K562 (cell line): ENCODE data around the gene SERTAD2. TPM values are rescaled to one million over a fixed set of nuclear protein-coding genes. Genes with fewer than 3 reads are reported as not detected.

Experiments used
- ATAC-seq: fragments of 200-7000 bp; cut with Tn5 transposase; 3 replicates; pipeline ENCODE4 v1.9.1; 2020; ENCODE audit warnings: moderate library complexity
- BruUV-seq: library from RNA; stranded (reverse); fragments of 400-500 nt; replicated peaks from 2 replicates; lab custom pipeline; 2021; lab: Mats Ljungman, UMichigan
- CTCF ChIA-PET: fragments of 300-600 bp; formaldehyde crosslinking; extraction: SDS; loops from one replicate; lab custom pipeline; 2021; ENCODE audit warnings: low intra/inter-chr PET ratio; lab: Yijun Ruan, JAX
- POLR2A ChIA-PET: fragments of 300-600, 350-650 bp; sonication (Branson Sonifier 250); formaldehyde crosslinking; extraction: SDS; loops from one replicate; lab custom pipeline; 2021; ENCODE audit warnings: antibody characterized with exemption, inconsistent platforms; lab: Yijun Ruan, JAX
- DNase-seq, 4 experiments: peaks; one replicate each; pipeline versions ENCODE4 v3.0.0 to v3.0.0-alpha.2; 2011 to 2018; ENCODE audit warnings: low spot score in 3 of 4, mixed read lengths in 3 of 4; ENCODE audit errors: extremely low read depth in 1 of 4
- FAIRE-seq: peaks from 2 replicates; lab custom pipeline; 2011; peaks lifted over from hg19 to GRCh38; lab: Jason Lieb, UNC
- H2AFZ ChIP-seq: 2 replicates; pipeline ENCODE4 v1.6.0; 2011; ENCODE audit warnings: low read depth, low read length, control low read depth, inconsistent platforms
- H3K27ac ChIP-seq: fragments of 200-600 bp; 3 replicates; pipeline ENCODE4 v1.8.0; 2011; ENCODE audit warnings: low read depth, mild to moderate bottlenecking, control low read depth, inconsistent platforms, low read length, moderate library complexity, mixed read lengths; ENCODE audit errors: extremely low read depth
- H3K27me3 ChIP-seq, 2 experiments: fragments of 300-600 bp in 1 of 2; 2 replicates in 1 of 2; 3 replicates in 1 of 2; pipeline versions ENCODE4 v1.6.0 to v1.8.0; 2011; ENCODE audit warnings: inconsistent platforms in 2 of 2, low read length in 2 of 2, mild to moderate bottlenecking in 1 of 2, mixed read lengths in 1 of 2, moderate library complexity in 1 of 2; ENCODE audit not compliant: control insufficient read depth in 2 of 2, insufficient read depth in 2 of 2
- H3K36me3 ChIP-seq: fragments of 300-600 bp; 3 replicates; pipeline ENCODE4 v1.8.0; 2011; ENCODE audit warnings: mild to moderate bottlenecking, low read length, inconsistent platforms; ENCODE audit not compliant: control insufficient read depth, insufficient read depth
- H3K4me1 ChIP-seq, 2 experiments: fragments of 200-600 bp in 1 of 2; replicated peaks in 1 of 2; 2 replicates in 1 of 2; 3 replicates in 1 of 2; pipeline versions ENCODE4 v1.5.1 to v1.8.0; 2011; ENCODE audit warnings: inconsistent platforms in 2 of 2, low read length in 2 of 2, mild to moderate bottlenecking in 1 of 2, mixed read lengths in 1 of 2, moderate library complexity in 1 of 2; ENCODE audit not compliant: control insufficient read depth in 2 of 2, insufficient read depth in 2 of 2
- H3K4me2 ChIP-seq: 2 replicates; pipeline ENCODE4 v1.6.1; 2011; ENCODE audit warnings: low read length, control low read depth, inconsistent platforms, mixed read lengths; ENCODE audit not compliant: insufficient read depth
- H3K4me3 ChIP-seq: fragments of 200-600 bp; sonication (generic), shearing (Covaris generic); 2 replicates; pipeline ENCODE4 v1.5.1; 2016; ENCODE audit warnings: control low read depth, inconsistent platforms
- H3K79me2 ChIP-seq: fragments of 200-600 bp; 3 replicates; pipeline ENCODE4 v1.8.0; 2011; ENCODE audit warnings: low read length, inconsistent platforms; ENCODE audit not compliant: control insufficient read depth, insufficient read depth
- H3K9ac ChIP-seq, 2 experiments: 2 replicates each; pipeline versions ENCODE4 v1.6.0 to v1.6.1; 2011; ENCODE audit warnings: low read depth in 2 of 2, low read length in 2 of 2, control low read depth in 1 of 2, inconsistent platforms in 1 of 2, mild to moderate bottlenecking in 1 of 2, mixed read lengths in 1 of 2; ENCODE audit not compliant: insufficient read depth in 1 of 2
- H3K9me1 ChIP-seq: one replicate; pipeline ENCODE4 v1.6.0; 2011; ENCODE audit warnings: inconsistent platforms, mild to moderate bottlenecking, low read length, moderate library complexity; ENCODE audit not compliant: control insufficient read depth, insufficient read depth
- H3K9me3 ChIP-seq: replicated peaks from 2 replicates; pipeline ENCODE4 v1.5.1; 2011; ENCODE audit warnings: low read depth, low read length, inconsistent platforms; ENCODE audit not compliant: control insufficient read depth, insufficient read depth
- H4K20me1 ChIP-seq: replicated peaks from 2 replicates; pipeline ENCODE4 v1.6.1; 2011; ENCODE audit warnings: low read length, inconsistent platforms, mixed read lengths; ENCODE audit not compliant: control insufficient read depth, insufficient read depth
- BRD4 ChIP-seq: fragments of 200-600 bp; sonication (generic); IDR thresholded peaks from 2 replicates; pipeline ENCODE4 v1.6.1; 2017; ENCODE audit warnings: inconsistent platforms
- CHCHD3 ChIP-seq: fragments of 250-450 bp; sonication (Bioruptor Pico); IDR thresholded peaks from 2 replicates; pipeline ENCODE4 v2.1.2; 2022; ENCODE audit warnings: mild to moderate bottlenecking
- CREBBP ChIP-seq: IDR thresholded peaks from one replicate; pipeline ENCODE4 v1.6.1; 2012; ENCODE audit warnings: low read depth, mild to moderate bottlenecking, control low read depth, inconsistent platforms, low read length
- GTF2E2 ChIP-seq: fragments of 200-800 bp; sonication (Bioruptor generic); IDR thresholded peaks from 2 replicates; pipeline ENCODE4 v1.6.1; 2016; ENCODE audit warnings: missing genetic modification characterization, missing compliant biosample characterization
- KAT8 ChIP-seq: fragments of 450-650 bp; IDR thresholded peaks from 2 replicates; pipeline ENCODE4 v1.6.1; 2016; ENCODE audit warnings: low read depth, mild to moderate bottlenecking
- MAFK ChIP-seq: IDR thresholded peaks from 2 replicates; pipeline ENCODE4 v1.6.1; 2011; ENCODE audit warnings: low read length, improper control_type of control experiment
- MIER1 ChIP-seq: fragments of 450-650 bp; IDR thresholded peaks from 2 replicates; pipeline ENCODE4 v1.6.1; 2016; ENCODE audit warnings: antibody characterized with exemption, mild to moderate bottlenecking, low read depth
- MLLT1 ChIP-seq, 2 experiments: fragments of 450-650 bp; IDR thresholded peaks; 2 replicates each; pipeline ENCODE4 v1.6.1; 2016
- POLR2AphosphoS2 ChIP-seq: IDR thresholded peaks from 2 replicates; pipeline ENCODE4 v1.6.1; 2012; ENCODE audit warnings: low read length, improper control_type of control experiment
- RBM25 ChIP-seq: fragments of 200-400 bp; formaldehyde crosslinking; IDR thresholded peaks from 2 replicates; pipeline ENCODE4 v1.6.1; 2018; ENCODE audit warnings: low read length, low read depth, moderate library complexity; ENCODE audit not compliant: severe bottlenecking
- STAT5B ChIP-seq: fragments of 250-450 bp; sonication (Bioruptor Pico); IDR thresholded peaks from 2 replicates; pipeline ENCODE4 v1.8.0; 2021; ENCODE audit warnings: mild to moderate bottlenecking, inconsistent platforms
- TCF15 ChIP-seq: fragments of 250-450 bp; sonication (Bioruptor Pico); IDR thresholded peaks from 2 replicates; pipeline ENCODE4 v1.8.0; 2022; ENCODE audit warnings: moderate library complexity, mild to moderate bottlenecking, inconsistent platforms
- TEAD1 ChIP-seq, 2 experiments: fragments of 450-650 bp in 1 of 2; sonication (generic) in 1 of 2; formaldehyde crosslinking; IDR thresholded peaks; 2 replicates each; pipeline versions ENCODE4 v1.4.0 to v1.8.0; 2020 to 2022; ENCODE audit warnings: mild to moderate bottlenecking in 2 of 2, missing genetic modification reagents in 1 of 2
- U2AF2 ChIP-seq: fragments of 200-400 bp; formaldehyde crosslinking; optimal IDR thresholded peaks from 2 replicates; pipeline ENCODE3; 2017; ENCODE audit warnings: low read depth, mild to moderate bottlenecking, low read length
- ZSCAN29 ChIP-seq: fragments of 450-650 bp; IDR thresholded peaks from 2 replicates; pipeline ENCODE4 v1.6.1; 2017
- WGBS: fragments of 100-300 bp; shearing (Covaris generic); methylation state at CpG from one replicate; pipeline ENCODE4 v1.1.6; 2016; ENCODE audit warnings: low coverage, mixed read lengths; ENCODE audit not compliant: insufficient coverage; ENCODE audit errors: missing lambda C conversion rate; 5-methylcytosine and 5-hydroxymethylcytosine counted together
- in situ Hi-C: fragments of 300-500 bp; cut with MboI; formaldehyde crosslinking; loops from 4 replicates; pipeline ENCODE4 v1.15.0; 2018; ENCODE audit warnings: inconsistent platforms, mixed read lengths
- intact Hi-C: fragments of 100-400 bp; cut with micrococcal nuclease; formaldehyde crosslinking; loops from 2 replicates; pipeline ENCODE4 v1.14.2; 2022
- polyA plus RNA-seq, 8 experiments: library from polyadenylated mRNA; depleted of rRNA in 4 of 8; stranded (reverse) in 5 of 8; unstranded in 3 of 8; fragments of >200 nt; fragmentation: Nextera tagmentation in 2 of 8; fragmentation: Illumina TruSeq in 1 of 8; extraction: Ambion mirVana in 2 of 8; extraction: Trizol in 1 of 8; gene quantifications; 2 replicates each; pipeline versions ENCODE4 v1.2.1 to v1.2.3, GENCODE V29; 2011 to 2014; ENCODE audit warnings: inconsistent platforms in 1 of 8, missing spikeins in 1 of 8
- total RNA-seq, 7 experiments: library from RNA; depleted of rRNA in 6 of 7; stranded (reverse); fragments of >200 nt in 6 of 7; fragmentation: Illumina TruSeq in 2 of 7; extraction: Trizol in 2 of 7; gene quantifications; 2 replicates each; pipeline versions ENCODE4 v1.2.1 to v1.2.3, GENCODE V29; 2011 to 2021; ENCODE audit warnings: low replicate concordance in 1 of 7

Gene SERTAD2
- total and polyA plus RNA-seq, 9 of the 15 experiments (the other 6 are each of a cell fraction or from before 2014, with no cell fraction given) = 3.0 to 12.5 (median 6.1) TPM

GRCh38 chr2:64581777-64582539 is 71.8 kb downstream of the SERTAD2 start:
- ChIA-PET POLR2A (interaction anchor here (0.6 to 1.3 kb wide), 5 partner anchors 12 to 168 kb away, joined by 3 to 4 read pairs (median 4); no protein-coding TSS in a partner anchor), CTCF (no interaction called here)
- TF ChIP-seq MAFK (no peak), TCF15 (no peak), KAT8 (no peak), MLLT1 (IDR thresholded peaks at IDR 0.05) (no peak), POLR2AphosphoS2 (no peak), MIER1 (no peak), CREBBP (no peak), U2AF2 (no peak), GTF2E2 (tag) (no peak), ZSCAN29 (no peak), STAT5B (no peak), CHCHD3 (CRISPR knock-in tag) (no peak), BRD4 (no peak), TEAD1 (CRISPR knock-in tag; IDR thresholded peaks at IDR 0.05) (no peak), RBM25 (no peak)
- Histone ChIP-seq H3K4me3 (no peak overlapping the region), H3K9me1 (no peaks in the 10 kb centered on the region), H3K9me3 (no peaks in the 10 kb centered on the region), H3K9ac (no peak overlapping the region), H2AFZ (no peak overlapping the region), H3K4me1 (no peaks in the 10 kb centered on the region), H3K4me2 (no peak overlapping the region), H3K27me3 (no peaks in the 10 kb centered on the region), H4K20me1 (no peaks in the 10 kb centered on the region), H3K27ac (no peak overlapping the region), H3K79me2 (no peaks in the 10 kb centered on the region), H3K36me3 (peaks cover 18% of the 10 kb centered on the region; the same call in 2 of the 3 replicates)
- no peak for DNase-seq
- 93% methylated on average over 1 of the region's 1 CpG for WGBS
- in situ Hi-C loops = no loop called here
- intact Hi-C loops = loop anchor here (10.0 kb wide), 1 partner anchor 537 kb away; no protein-coding TSS in a partner anchor
- BruUV-seq = no TSS peak
- no peak for ATAC-seq
- no peak for FAIRE-seq
